ENCODE measurements around the gene PCDHA10.

The PCDHA10 gene

DNA sequence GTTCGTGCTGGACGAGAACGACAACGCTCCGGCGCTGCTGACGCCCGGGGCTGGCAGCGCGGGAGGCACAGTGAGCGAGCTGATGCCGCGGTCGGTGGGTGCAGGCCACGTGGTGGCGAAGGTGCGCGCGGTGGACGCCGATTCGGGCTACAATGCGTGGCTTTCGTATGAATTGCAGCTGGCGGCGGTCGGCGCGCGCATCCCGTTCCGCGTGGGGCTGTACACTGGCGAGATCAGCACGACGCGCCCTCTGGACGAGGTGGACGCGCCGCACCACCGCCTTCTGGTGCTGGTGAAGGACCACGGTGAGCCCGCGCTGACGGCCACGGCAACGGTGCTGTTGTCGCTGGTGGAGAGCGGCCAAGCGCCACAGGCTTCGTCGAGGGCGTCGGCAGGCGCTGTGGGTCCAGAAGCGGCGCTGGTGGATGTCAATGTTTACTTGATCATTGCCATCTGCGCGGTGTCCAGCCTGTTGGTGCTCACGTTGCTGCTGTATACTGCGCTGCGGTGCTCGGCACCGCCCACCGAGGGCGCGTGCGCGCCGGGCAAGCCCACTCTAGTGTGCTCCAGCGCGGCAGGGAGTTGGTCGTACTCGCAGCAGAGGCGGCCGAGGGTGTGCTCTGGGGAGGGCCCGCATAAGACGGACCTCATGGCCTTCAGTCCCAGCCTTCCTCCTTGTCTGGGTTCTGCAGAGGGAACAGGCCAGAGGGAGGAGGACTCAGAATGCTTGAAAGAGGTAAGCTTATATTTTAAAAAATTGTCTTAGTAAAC, 28.4 kb downstream of the PCDHA10 start:
- no peak for DNase-seq (ENCODE audit: low read depth)

GRCh38 chr5:140916325-140916724, 60.6 kb downstream of the PCDHA10 start:
- no peak for DNase-seq (ENCODE audit: low read depth)

Data from activated T-helper 9 cell treated with anti-CD3 and anti-CD28 coated beads, Interleukin-2, amount 50 U/mL, for 16 hours (primary cell).